GM21528 (cell line): Measurements from ENCODE around the gene SLC22A15.
"Not testable (repeated sequence)": the region's sequence is repeated elsewhere in the genome, so short reads cannot be mapped to it uniquely, and the experiment has no call there.

Experiments
- ATAC-seq: cut with Tn5 transposase; IDR thresholded peaks from one replicate; pipeline ENCODE4 v1.9.1; 2021; ENCODE audit warnings: mild to moderate bottlenecking, moderate library complexity; ENCODE audit not compliant: unreplicated experiment, low FRiP score

The SLC22A15 gene

GRCh38 chr1:116026631-116027030 lies 50.3 kb downstream of the SLC22A15 start:
- ATAC-seq, result no peak

GRCh38 chr1:116031302-116031835 lies 55.1 kb downstream of the SLC22A15 start:
- ATAC-seq, result no peak

- ATAC-seq, result no peak
These were observed 57.0 kb downstream of the SLC22A15 start for GRCh38 chr1:116033322-116033721.

GRCh38 chr1:116036255-116036654 lies 59.9 kb downstream of the SLC22A15 start:
- no peak for ATAC-seq

- no peak for ATAC-seq
These were observed 62.4 kb downstream of the SLC22A15 start for GRCh38 chr1:116038679-116039078.

- ATAC-seq, result no peak
These were observed 67.8 kb downstream of the SLC22A15 start for GRCh38 chr1:116044071-116044470.

- not testable (repeated sequence) for ATAC-seq
These were observed 70.6 kb downstream of the SLC22A15 start for GRCh38 chr1:116046933-116047332.

GRCh38 chr1:116051896-116052295 lies 75.6 kb downstream of the SLC22A15 start:
- not testable (repeated sequence) for ATAC-seq

GRCh38 chr1:116062201-116062600 lies 85.9 kb downstream of the SLC22A15 start:
- no peak for ATAC-seq

- no peak for ATAC-seq
These were observed 88.3 kb downstream of the SLC22A15 start for GRCh38 chr1:116064616-116065015.

- ATAC-seq, result no peak
These were observed 90.7 kb downstream of the SLC22A15 start for GRCh38 chr1:116066868-116067565.

GRCh38 chr1:116067566-116067890 lies 91.2 kb downstream of the SLC22A15 start:
- ATAC-seq, result no peak

- no peak for ATAC-seq
These were observed 99.3 kb downstream of the SLC22A15 start for GRCh38 chr1:116075575-116075974.

- no peak for ATAC-seq
These were observed 99.7 kb downstream of the SLC22A15 start for GRCh38 chr1:116075990-116076389.

GRCh38 chr1:116076831-116077230 lies 100.5 kb downstream of the SLC22A15 start:
- no peak for ATAC-seq

- ATAC-seq, result no peak
These were observed 102.4 kb downstream of the SLC22A15 start for GRCh38 chr1:116078699-116079223.

GRCh38 chr1:116087628-116088027 lies 111.3 kb downstream of the SLC22A15 start:
- no peak for ATAC-seq

- no peak for ATAC-seq
These were observed 113.6 kb downstream of the SLC22A15 start for GRCh38 chr1:116089870-116090269.

GRCh38 chr1:116091083-116091482 lies 114.8 kb downstream of the SLC22A15 start:
- ATAC-seq, result no peak

- no peak for ATAC-seq
These were observed 116.6 kb downstream of the SLC22A15 start for GRCh38 chr1:116092752-116093489.

GRCh38 chr1:116095027-116095426 lies 118.7 kb downstream of the SLC22A15 start:
- no peak for ATAC-seq
